ENCODE results near the gene APBA2.
"Not testable (repeated sequence)": the region's sequence is repeated elsewhere in the genome, so short reads cannot be mapped to it uniquely, and the experiment has no call there.

The APBA2 gene

GRCh38 chr15:29142129-29142747 is 256.5 kb downstream of the APBA2 start:
- no peak for DNase-seq

GRCh38 chr15:29143293-29143692 is 257.5 kb downstream of the APBA2 start:
- no peak for DNase-seq

- no peak for DNase-seq
Measured at GRCh38 chr15:29143909-29144635, 258.3 kb downstream of the APBA2 start.

GRCh38 chr15:29149738-29150075 is 263.9 kb downstream of the APBA2 start:
- no peak for DNase-seq

- DNase-seq: no peak
Measured at GRCh38 chr15:29150515-29151483, 265.0 kb downstream of the APBA2 start.

GRCh38 chr15:29151484-29151857 is 265.7 kb downstream of the APBA2 start:
- no peak for DNase-seq

GRCh38 chr15:29156521-29156920 is 270.7 kb downstream of the APBA2 start:
- DNase-seq: no peak

- no peak for DNase-seq
Measured at GRCh38 chr15:29159771-29160455, 274.1 kb downstream of the APBA2 start.

- no peak for DNase-seq
Measured at GRCh38 chr15:29162411-29162810, 276.6 kb downstream of the APBA2 start.

GRCh38 chr15:29167122-29167521 is 281.3 kb downstream of the APBA2 start:
- not testable (repeated sequence) for DNase-seq

Measured in NCI-H187 (cell line).